HG03108 (cell line): ENCODE measurements around the gene MARCHF7.

Experiments used
- ATAC-seq: cut with Tn5 transposase; IDR thresholded peaks from one replicate; pipeline ENCODE4 v1.9.1; 2021; ENCODE audit warnings: moderate library complexity; ENCODE audit not compliant: unreplicated experiment

MARCHF7 gene

GRCh38 chr2:159760326-159760725, 48.0 kb downstream of the MARCHF7 start:
- no peak for ATAC-seq

- ATAC-seq, result no peak
These were observed 49.8 kb downstream of the MARCHF7 start for GRCh38 chr2:159762075-159762474.
